Measurements from ENCODE around the gene ACAT2.

GRCh38 chr6:159715605-159716004, 46.2 kb upstream of the ACAT2 start:
- TF ChIP-seq CTCF (IDR thresholded peaks at IDR 0.05) (no peak), POLR2AphosphoS5 (IDR thresholded peaks at IDR 0.05) (no peak)
